ENCODE measurements around the gene SLC4A1AP. TPM values are rescaled to one million over a fixed set of nuclear protein-coding genes. Genes with fewer than 3 reads are reported as not detected.

SLC4A1AP gene
- total and polyA plus RNA-seq, 2 of the 13 experiments (the other 11 are each of a cell fraction or from before 2014, with no cell fraction given) = 15.3 to 44.6 TPM

DNA sequence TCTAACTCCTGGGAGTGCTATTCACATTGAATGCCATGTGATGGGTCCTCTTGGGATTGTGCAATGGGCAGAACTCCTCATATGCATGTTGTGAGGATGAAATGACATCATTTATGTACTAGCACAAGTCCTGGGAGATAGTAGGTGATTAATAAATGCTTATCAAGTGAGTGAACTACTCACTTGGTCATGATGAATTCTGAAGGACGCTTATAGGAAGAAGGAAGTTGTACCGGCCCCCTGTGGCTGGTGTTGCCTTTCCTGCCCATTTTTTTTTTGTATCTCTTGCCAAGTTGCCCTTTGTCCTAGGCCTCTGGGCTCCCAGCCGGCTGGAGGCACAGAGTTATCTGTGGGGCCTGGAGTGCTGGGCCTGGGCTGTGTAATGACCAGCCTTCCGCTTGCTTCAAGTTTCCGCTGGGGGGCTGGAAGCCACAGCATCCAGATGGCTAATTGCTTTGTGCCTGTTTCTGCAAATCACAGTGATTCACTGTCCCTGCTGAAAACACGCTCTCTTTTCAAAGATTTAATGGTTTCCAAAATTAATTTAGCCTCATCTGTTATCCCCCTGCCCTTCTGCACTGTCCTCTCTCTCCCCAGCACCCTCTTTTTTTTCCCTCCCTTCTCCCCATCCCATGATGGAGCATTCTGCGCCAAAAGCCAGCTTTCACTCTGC is 74.1 kb downstream of the SLC4A1AP start (continued):
- TF ChIP-seq ZNF550 (CRISPR knock-in tag; IDR thresholded peaks at IDR 0.05; ENCODE audit: borderline replicate concordance) (no peak), CBX5 (CRISPR knock-in tag; IDR thresholded peaks at IDR 0.05; ENCODE audit: borderline replicate concordance) (peak; percentile 71; the same call in 1 of the 2 replicates), NR2F1 (CRISPR knock-in tag; IDR thresholded peaks at IDR 0.05) (peak in 1 of 2 experiments; percentile 12; a peak in 1 of 4 replicates), ZMAT3 (CRISPR knock-in tag; conservative IDR thresholded peaks at IDR 0.05) (peak; percentile 67; the same call in 1 of the 2 replicates), BRCA1 (CRISPR knock-in tag; IDR thresholded peaks at IDR 0.05) (peak; percentile 57; the same call in 1 of the 2 replicates), MEF2D (CRISPR knock-in tag; IDR thresholded peaks at IDR 0.05) (no peak), HDAC6 (IDR thresholded peaks at IDR 0.05; ENCODE audit: low read depth, low read length) (no peak), JARID2 (CRISPR knock-in tag; IDR thresholded peaks at IDR 0.05; ENCODE audit: insufficient replicate concordance) (no peak), GABPB1 (CRISPR knock-in tag; IDR thresholded peaks at IDR 0.05) (peak; percentile 50), ZNF629 (CRISPR knock-in tag; conservative IDR thresholded peaks at IDR 0.05) (peak; percentile 85), NR2F2 (IDR thresholded peaks at IDR 0.05; ENCODE audit: borderline replicate concordance, low read depth) (peak; percentile 40; the same call in 1 of the 2 replicates), PRPF4 (IDR thresholded peaks at IDR 0.05; ENCODE audit: low read depth, low read length, poor library complexity, severe bottlenecking) (no peak), ATF7 (IDR thresholded peaks at IDR 0.05) (peak; percentile 89), ATF7 (CRISPR knock-in tag; IDR thresholded peaks at IDR 0.05) (no peak), TOE1 (CRISPR knock-in tag; IDR thresholded peaks at IDR 0.05) (0 out of 2 replicates have a peak, but pooled peaks have one; percentile 21), HMG20B (CRISPR knock-in tag; conservative IDR thresholded peaks at IDR 0.05) (peak; percentile 80), ZNF883 (CRISPR knock-in tag; IDR thresholded peaks at IDR 0.05; ENCODE audit: not compliant biosample characterization) (no peak), ZNF562 (CRISPR knock-in tag; IDR thresholded peaks at IDR 0.05; ENCODE audit: borderline replicate concordance) (no peak)
- TF ChIP-seq, protein P1, sequence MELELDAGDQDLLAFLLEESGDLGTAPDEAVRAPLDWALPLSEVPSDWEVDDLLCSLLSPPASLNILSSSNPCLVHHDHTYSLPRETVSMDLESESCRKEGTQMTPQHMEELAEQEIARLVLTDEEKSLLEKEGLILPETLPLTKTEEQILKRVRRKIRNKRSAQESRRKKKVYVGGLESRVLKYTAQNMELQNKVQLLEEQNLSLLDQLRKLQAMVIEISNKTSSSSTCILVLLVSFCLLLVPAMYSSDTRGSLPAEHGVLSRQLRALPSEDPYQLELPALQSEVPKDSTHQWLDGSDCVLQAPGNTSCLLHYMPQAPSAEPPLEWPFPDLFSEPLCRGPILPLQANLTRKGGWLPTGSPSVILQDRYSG (CRISPR knock-in tag; IDR thresholded peaks at IDR 0.05) = no peak
- TF ChIP-seq, protein P2, sequence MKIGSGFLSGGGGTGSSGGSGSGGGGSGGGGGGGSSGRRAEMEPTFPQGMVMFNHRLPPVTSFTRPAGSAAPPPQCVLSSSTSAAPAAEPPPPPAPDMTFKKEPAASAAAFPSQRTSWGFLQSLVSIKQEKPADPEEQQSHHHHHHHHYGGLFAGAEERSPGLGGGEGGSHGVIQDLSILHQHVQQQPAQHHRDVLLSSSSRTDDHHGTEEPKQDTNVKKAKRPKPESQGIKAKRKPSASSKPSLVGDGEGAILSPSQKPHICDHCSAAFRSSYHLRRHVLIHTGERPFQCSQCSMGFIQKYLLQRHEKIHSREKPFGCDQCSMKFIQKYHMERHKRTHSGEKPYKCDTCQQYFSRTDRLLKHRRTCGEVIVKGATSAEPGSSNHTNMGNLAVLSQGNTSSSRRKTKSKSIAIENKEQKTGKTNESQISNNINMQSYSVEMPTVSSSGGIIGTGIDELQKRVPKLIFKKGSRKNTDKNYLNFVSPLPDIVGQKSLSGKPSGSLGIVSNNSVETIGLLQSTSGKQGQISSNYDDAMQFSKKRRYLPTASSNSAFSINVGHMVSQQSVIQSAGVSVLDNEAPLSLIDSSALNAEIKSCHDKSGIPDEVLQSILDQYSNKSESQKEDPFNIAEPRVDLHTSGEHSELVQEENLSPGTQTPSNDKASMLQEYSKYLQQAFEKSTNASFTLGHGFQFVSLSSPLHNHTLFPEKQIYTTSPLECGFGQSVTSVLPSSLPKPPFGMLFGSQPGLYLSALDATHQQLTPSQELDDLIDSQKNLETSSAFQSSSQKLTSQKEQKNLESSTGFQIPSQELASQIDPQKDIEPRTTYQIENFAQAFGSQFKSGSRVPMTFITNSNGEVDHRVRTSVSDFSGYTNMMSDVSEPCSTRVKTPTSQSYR (CRISPR knock-in tag; IDR thresholded peaks at IDR 0.05; ENCODE audit: borderline replicate concordance) = peak; percentile 36; the same call in 1 of the 2 replicates
- TF ChIP-seq, protein P3, sequence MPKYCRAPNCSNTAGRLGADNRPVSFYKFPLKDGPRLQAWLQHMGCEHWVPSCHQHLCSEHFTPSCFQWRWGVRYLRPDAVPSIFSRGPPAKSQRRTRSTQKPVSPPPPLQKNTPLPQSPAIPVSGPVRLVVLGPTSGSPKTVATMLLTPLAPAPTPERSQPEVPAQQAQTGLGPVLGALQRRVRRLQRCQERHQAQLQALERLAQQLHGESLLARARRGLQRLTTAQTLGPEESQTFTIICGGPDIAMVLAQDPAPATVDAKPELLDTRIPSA (CRISPR knock-in tag; IDR thresholded peaks at IDR 0.05; ENCODE audit: borderline replicate concordance) = no peak
- TF ChIP-seq, protein P4, sequence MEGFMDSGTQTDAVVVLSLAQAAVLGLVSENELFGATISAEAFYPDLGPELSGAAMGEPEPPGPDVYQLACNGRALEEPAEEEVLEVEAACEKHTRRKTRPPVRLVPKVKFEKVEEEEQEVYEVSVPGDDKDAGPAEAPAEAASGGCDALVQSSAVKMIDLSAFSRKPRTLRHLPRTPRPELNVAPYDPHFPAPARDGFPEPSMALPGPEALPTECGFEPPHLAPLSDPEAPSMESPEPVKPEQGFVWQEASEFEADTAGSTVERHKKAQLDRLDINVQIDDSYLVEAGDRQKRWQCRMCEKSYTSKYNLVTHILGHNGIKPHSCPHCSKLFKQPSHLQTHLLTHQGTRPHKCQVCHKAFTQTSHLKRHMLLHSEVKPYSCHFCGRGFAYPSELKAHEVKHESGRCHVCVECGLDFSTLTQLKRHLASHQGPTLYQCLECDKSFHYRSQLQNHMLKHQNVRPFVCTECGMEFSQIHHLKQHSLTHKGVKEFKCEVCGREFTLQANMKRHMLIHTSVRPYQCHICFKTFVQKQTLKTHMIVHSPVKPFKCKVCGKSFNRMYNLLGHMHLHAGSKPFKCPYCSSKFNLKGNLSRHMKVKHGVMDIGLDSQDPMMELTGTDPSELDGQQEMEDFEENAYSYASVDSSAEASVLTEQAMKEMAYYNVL (CRISPR knock-in tag; IDR thresholded peaks at IDR 0.05; ENCODE audit: borderline replicate concordance) = no peak

Measured in HepG2 (cell line).